GM12874 (cell line): Measurements from ENCODE around the gene SLC24A4.

Experiments used
- CTCF ChIP-seq: IDR thresholded peaks from 2 replicates; pipeline ENCODE4 v1.5.1; 2011; ENCODE audit warnings: low read depth, mild to moderate bottlenecking, control low read depth, low read length, moderate library complexity; ENCODE audit not compliant: insufficient read depth

Gene SLC24A4

DNA sequence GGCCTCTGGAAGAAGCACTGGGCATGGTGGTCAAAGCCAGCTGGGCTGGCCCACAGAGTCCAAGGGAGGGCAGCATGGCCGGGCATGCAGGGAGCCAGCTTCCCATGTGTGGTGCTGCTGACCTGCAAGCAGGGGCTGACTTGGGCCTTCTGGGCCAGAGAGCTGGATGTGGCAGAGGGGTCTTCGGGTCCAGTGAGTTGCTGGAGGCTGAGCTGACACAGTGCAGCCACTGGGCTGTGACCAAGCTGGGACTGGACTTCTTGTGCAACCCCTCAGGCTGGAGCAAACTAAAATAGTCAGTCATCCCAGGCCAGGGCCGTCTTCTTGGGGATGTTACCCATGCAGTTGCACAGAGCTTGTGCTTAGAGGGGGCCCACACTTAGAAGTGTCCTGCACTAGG is 183.3 kb downstream of the SLC24A4 start:
- TF ChIP-seq CTCF: no peak

- no peak for TF ChIP-seq CTCF
These were observed 184.3 kb downstream of the SLC24A4 start for GRCh38 chr14:92507174-92507768.

DNA sequence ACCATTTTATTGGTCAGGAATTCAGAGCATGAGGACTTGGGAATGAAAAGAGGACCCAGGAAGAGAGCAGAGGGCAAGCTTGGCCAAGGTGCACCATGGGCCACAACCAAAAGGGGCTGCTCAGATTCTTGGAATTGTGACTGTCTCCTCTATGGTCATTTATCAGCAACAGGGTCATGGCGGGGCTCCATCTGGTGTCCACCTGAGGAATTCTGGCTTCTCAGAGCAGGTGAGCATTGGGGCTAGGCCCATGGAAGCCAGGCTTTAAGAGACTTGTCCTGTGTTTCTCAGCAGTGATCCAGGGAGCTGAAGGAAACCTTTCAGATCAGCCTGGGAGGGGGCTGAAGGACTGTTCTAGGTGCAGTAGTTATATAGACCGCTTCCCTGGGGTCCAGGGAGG is 188.0 kb downstream of the SLC24A4 start:
- TF ChIP-seq CTCF: no peak

GRCh38 chr14:92511453-92512238 is 188.7 kb downstream of the SLC24A4 start:
- TF ChIP-seq CTCF: no peak

- TF ChIP-seq CTCF: no peak
These were observed 189.8 kb downstream of the SLC24A4 start for GRCh38 chr14:92512807-92513203.

DNA sequence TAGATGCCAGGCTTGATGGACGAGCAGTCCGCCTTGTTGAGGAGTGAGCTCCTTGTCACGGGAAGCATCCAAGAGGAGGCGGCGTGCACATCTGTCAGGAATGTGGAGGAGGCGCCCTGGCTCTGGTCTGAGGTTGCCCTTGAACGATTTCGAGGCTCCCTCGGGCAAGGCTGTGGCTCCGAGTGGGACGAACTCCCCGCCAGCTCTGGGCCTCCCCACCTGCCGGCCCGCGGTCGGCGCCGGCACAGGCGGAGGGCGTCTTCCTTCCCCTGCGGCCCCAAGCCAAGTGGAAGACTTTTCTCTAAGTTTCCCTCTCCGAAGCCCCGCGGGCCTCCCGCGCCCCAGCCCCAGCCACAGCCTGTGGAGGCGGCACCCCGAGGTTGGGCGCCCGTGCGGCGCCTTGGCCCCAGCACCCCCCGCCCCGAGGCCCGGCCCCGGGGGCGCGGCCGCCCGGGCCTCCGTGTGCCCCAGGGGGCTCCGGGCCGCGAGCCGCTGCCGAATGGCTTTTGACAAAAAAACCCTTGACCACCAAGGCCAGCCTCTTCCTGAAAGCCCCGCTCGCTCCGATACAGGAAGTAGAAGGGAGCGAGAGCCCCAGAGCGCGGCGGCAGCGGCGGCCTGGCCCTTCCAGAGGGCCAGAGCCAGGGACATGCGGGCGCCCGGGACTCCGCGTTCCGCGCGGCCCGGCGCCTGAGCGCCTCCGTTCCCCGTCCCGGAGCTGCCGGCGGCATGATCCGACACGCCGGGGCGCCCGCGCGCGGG is 190.4 kb downstream of the SLC24A4 start, which contains the start of gene RIN3:
TSS of gene RIN3 (plus strand) at position 578 of the 762 bp plus-strand sequence. CDS start at position 730, 152 bp downstream.
- no peak for TF ChIP-seq CTCF
